Activated naive CD4-positive, alpha-beta T cell treated with anti-CD3 and anti-CD28 coated beads, Interleukin-2, amount 10 ng/mL, durations not matched to agents 7 days and 5 days (primary cell): ENCODE measurements around the gene NLRP4.
"Not testable (repeated sequence)": the region's sequence is repeated elsewhere in the genome, so short reads cannot be mapped to it uniquely, and the experiment has no call there.

Experiments used
- CTCF ChIA-PET: fragments of 350-600 bp; sonication (Branson Sonifier 250); formaldehyde crosslinking; loops from one replicate; lab custom pipeline; 2021; ENCODE audit warnings: antibody characterized with exemption; lab: Charles Lee
- DNase-seq: peaks from one replicate; pipeline ENCODE4 v3.0.0-alpha.2; 2020
- H3K27ac Mint-ChIP-seq: one replicate; pipeline ENCODE4 v1.8.0; 2021; ENCODE audit warnings: mild to moderate bottlenecking, moderate library complexity, mixed read lengths
- H3K27me3 Mint-ChIP-seq: one replicate; pipeline ENCODE4 v1.8.0; 2021; ENCODE audit warnings: mild to moderate bottlenecking, mixed read lengths
- H3K36me3 Mint-ChIP-seq: one replicate; pipeline ENCODE4 v1.8.0; 2021; ENCODE audit warnings: mixed read lengths
- H3K4me1 Mint-ChIP-seq: one replicate; pipeline ENCODE4 v1.8.0; 2021; ENCODE audit warnings: mixed read lengths
- H3K4me3 Mint-ChIP-seq: one replicate; pipeline ENCODE4 v1.8.0; 2021; ENCODE audit warnings: mild to moderate bottlenecking, moderate library complexity, mixed read lengths
- H3K9me3 Mint-ChIP-seq: one replicate; pipeline ENCODE4 v1.8.0; 2021; ENCODE audit warnings: mixed read lengths

Gene NLRP4

DNA sequence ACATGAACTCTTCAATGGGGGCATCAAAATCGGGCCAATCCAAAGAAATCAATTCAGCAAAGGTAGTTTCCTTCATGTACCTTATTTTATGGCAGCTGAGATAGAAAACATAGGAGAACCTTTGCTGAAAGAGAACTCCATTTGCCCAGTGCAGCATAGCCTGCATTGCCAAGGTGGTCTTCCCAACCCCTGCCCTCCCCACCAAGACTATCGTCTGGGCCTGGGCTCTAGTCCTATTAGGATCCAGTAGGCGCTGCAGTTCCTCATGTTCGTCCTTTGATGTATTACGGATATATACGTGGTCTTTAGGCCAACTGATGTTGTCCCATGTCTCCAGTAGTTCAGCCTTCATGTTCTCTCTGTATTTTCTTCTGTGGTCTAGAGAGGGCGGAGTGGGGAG, 76.6 kb downstream of the NLRP4 start:
- Mint-ChIP-seq H3K9me3 (peaks cover 29% of the 10 kb centered on the region), H3K4me3 (no peak overlapping the region), H3K27me3 (no peaks in the 10 kb centered on the region), H3K36me3 (no peaks in the 10 kb centered on the region), H3K27ac (no peak overlapping the region), H3K4me1 (no peaks in the 10 kb centered on the region)
- CTCF ChIA-PET = no interaction called here
- no peak for DNase-seq

DNA sequence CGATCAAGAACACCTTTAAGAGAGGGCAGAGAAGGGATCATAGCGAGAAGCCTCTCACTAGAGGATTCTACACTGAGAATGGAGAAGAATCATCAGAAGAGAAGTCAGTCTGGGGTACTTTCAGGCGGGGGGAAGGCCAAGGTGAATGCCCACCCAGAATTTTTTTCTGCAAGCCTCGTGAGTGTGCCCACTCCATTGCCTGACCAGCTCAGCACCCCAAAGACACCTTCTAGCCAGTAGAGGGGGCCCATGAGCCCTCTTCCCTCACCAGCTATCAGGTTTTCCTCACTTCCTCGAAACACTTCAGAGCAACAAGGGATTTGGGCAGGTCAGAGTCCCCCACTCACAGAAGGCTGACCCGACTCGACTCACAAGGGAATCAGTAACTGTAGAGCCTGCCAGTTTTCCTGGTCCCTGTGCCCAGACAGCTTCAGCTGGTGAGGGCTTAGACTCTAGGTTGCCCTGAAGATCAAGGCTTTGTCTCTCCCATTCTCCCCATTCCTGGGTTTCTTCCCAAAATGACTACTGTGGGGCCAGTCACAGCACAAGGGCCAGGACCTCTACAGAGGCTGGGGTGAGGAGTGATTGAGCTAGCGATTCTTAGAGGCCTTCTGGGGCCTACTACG, 77.4 kb downstream of the NLRP4 start:
- Mint-ChIP-seq H3K4me3 (no peak overlapping the region), H3K9me3 (peaks cover 29% of the 10 kb centered on the region), H3K36me3 (no peaks in the 10 kb centered on the region), H3K27ac (no peak overlapping the region), H3K4me1 (no peaks in the 10 kb centered on the region), H3K27me3 (no peaks in the 10 kb centered on the region)
- no peak for DNase-seq
- CTCF ChIA-PET = interaction anchor here (0.9 to 1.2 kb wide), 2 partner anchors 12 to 339 kb away, joined by 3 read pairs; no protein-coding TSS in a partner anchor

- Mint-ChIP-seq H3K4me1 (no peaks in the 10 kb centered on the region), H3K9me3 (peaks cover 38% of the 10 kb centered on the region), H3K36me3 (no peaks in the 10 kb centered on the region), H3K4me3 (no peak overlapping the region), H3K27me3 (no peaks in the 10 kb centered on the region), H3K27ac (no peak overlapping the region)
- CTCF ChIA-PET = no interaction called here
- no peak for DNase-seq
Measured at GRCh38 chr19:55923556-55923955, 87.2 kb downstream of the NLRP4 start.

DNA sequence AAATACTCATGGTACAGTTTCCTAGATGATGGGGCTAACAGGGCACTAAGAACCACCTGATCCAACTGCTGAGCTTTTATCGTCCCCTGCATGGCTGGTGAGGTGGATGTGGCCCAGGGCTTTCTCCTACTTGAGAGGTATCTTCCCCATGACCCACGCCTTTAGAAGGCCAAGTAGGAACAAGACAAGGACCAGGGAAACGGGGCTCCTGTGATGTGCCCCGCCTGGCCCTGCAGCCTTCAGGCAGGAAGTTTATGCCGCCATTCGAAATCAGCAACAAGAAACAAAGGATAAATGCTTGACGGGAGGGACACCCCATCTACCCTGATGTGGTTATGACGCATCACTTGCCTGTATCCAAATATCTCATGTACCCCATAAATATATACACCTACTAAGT, 91.7 kb downstream of the NLRP4 start:
- DNase-seq = no peak
- Mint-ChIP-seq H3K27me3 (no peaks in the 10 kb centered on the region), H3K36me3 (no peaks in the 10 kb centered on the region), H3K27ac (no peak overlapping the region), H3K9me3 (peaks cover 44% of the 10 kb centered on the region), H3K4me1 (no peaks in the 10 kb centered on the region), H3K4me3 (no peak overlapping the region)
- CTCF ChIA-PET = no interaction called here

DNA sequence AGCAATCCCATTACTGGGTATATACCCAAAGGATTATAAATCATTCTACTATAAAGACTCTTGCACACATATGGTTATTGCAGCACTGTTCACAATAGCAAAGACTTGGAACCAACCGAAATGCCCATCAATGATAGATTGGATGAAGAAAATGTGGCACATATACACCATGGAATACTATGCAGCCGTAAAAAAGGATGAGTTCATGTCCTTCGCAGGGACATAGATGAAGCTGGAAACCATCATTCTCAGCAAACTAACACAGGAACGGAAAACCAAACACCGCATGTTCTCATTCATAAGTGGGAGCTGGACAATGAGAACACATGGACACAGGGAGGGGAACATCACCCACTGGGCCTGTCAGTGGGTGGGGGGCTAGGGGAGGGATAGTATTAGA, 92.9 kb downstream of the NLRP4 start:
- DNase-seq, H3K27ac Mint-ChIP-seq, H3K4me3 Mint-ChIP-seq, CTCF ChIA-PET, H3K27me3 Mint-ChIP-seq, H3K4me1 Mint-ChIP-seq, H3K36me3 Mint-ChIP-seq: not testable (repeated sequence)
- H3K9me3 Mint-ChIP-seq = peaks cover 42% of the 10 kb centered on the region

GRCh38 chr19:55930996-55931515, 94.7 kb downstream of the NLRP4 start:
- CTCF ChIA-PET = no interaction called here
- no peak for DNase-seq
- Mint-ChIP-seq H3K4me1 (no peaks in the 10 kb centered on the region), H3K27me3 (no peaks in the 10 kb centered on the region), H3K27ac (no peak overlapping the region), H3K9me3 (peaks cover 43% of the 10 kb centered on the region), H3K36me3 (no peaks in the 10 kb centered on the region), H3K4me3 (no peak overlapping the region)
